ENCODE measurements around the gene SEC14L2. TPM values are rescaled to one million over a fixed set of nuclear protein-coding genes. Genes with fewer than 3 reads are reported as not detected.

The SEC14L2 gene
- total and polyA plus RNA-seq, 7 donors = 2.4 to 12.1 (median 5.5) TPM

DNA sequence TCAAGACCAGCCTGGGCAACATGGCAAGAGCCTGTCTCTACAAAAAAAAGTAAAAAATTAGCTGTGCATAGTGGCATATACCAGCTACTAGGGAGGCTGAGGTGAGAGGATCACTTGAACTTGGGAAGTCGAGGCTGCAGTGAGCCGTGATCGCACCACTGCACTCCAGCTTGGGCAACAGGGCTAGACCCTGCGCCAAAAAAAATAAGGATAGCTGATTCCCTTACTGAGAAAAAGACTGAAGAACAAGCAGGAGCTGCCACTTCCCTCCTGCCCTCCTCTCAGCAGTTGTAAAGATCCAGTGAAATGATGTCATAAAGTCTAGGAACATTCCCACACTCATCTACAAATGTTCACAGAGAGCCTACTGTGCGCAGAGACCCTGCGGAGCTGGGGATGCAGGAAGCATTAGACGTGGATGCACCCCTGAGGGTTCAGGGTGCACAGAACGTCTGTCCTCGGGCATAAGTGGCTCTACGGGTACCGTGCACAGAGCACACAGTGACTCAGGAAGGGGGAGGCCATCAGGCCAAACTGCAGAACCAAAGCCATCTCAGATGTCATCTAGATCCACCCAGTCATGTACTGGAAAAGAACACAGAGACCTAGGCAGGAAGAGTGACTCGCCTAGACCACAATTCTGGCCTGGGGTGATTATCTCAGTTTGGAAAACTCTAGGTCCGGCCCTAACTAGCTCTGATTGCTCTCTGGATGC is 11.7 kb downstream of the SEC14L2 start:
- no peaks in the 10 kb centered on the region for H3K27me3 ChIP-seq
- H3K27ac ChIP-seq = no peak overlapping the region
- H3K4me3 ChIP-seq = no peak overlapping the region
- no peaks in the 10 kb centered on the region for H3K4me1 ChIP-seq
- peaks cover 0 to 63% (median 9%) of the 10 kb centered on the region in 4 donors for H3K36me3 ChIP-seq
- no peak for TF ChIP-seq POLR2AphosphoS5 (IDR thresholded peaks at IDR 0.05)
- TF ChIP-seq, protein P1, sequence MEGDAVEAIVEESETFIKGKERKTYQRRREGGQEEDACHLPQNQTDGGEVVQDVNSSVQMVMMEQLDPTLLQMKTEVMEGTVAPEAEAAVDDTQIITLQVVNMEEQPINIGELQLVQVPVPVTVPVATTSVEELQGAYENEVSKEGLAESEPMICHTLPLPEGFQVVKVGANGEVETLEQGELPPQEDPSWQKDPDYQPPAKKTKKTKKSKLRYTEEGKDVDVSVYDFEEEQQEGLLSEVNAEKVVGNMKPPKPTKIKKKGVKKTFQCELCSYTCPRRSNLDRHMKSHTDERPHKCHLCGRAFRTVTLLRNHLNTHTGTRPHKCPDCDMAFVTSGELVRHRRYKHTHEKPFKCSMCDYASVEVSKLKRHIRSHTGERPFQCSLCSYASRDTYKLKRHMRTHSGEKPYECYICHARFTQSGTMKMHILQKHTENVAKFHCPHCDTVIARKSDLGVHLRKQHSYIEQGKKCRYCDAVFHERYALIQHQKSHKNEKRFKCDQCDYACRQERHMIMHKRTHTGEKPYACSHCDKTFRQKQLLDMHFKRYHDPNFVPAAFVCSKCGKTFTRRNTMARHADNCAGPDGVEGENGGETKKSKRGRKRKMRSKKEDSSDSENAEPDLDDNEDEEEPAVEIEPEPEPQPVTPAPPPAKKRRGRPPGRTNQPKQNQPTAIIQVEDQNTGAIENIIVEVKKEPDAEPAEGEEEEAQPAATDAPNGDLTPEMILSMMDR (IDR thresholded peaks at IDR 0.05) = no peak
- no peak for TF ChIP-seq EP300 (IDR thresholded peaks at IDR 0.05)
- TF ChIP-seq POLR2A (IDR thresholded peaks at IDR 0.05) = no peak
- no peak for DNase-seq
- intact Hi-C loops (cut with DNase I) = no loop called here
- no peaks in the 10 kb centered on the region for H3K9me3 ChIP-seq
- 86 to 92% methylated on average over 13 of the region's 13 CpGs for WGBS, 2 donors

DNA sequence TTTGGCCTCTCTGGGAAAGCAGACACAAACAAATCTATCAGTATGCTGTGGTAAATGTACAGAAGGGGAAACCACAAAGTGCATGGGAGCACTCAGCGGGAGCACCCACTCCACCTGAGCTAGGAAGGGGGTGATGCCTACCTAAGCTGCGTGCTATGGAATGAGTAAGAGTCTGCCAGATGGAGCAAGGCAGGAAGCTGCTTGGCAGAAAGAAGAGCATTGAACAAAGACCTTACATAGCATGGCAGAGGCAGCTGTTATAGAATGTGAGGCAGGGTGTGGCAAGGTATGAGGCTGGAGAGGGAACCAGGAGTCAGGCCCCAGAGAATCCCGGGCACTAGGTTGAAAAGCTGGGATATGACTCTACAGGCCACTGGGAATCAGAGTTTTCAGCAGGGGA is 15.0 kb downstream of the SEC14L2 start:
- 47 to 76% methylated on average over 3 of the region's 3 CpGs for WGBS, 2 donors
- no peak for DNase-seq

DNA sequence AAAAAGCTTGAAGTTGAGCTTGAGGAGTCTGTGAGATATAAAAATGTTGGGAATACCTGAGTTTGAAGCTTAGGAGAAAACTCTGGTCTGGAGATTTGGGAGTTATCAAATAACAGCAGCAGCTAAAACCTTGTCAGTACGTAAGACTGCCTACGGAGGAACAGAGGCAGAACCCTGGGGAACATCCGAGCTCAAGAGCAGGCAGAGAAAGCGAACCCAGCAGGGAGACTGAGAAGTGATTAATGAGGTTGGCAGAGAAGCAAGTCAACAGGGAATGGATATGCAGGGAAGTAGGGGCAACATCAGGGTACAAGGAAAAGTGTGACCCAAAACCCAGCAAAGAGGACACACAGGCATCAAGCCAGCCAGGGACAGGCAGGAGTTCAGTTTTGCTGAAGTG is 16.2 kb downstream of the SEC14L2 start:
- no peaks in the 10 kb centered on the region for H3K9me3 ChIP-seq
- intact Hi-C loops (cut with DNase I) = no loop called here
- no peak overlapping the region for H3K4me3 ChIP-seq
- H3K27me3 ChIP-seq = no peaks in the 10 kb centered on the region
- no peak overlapping the region for H3K27ac ChIP-seq
- no peaks in the 10 kb centered on the region for H3K4me1 ChIP-seq
- H3K36me3 ChIP-seq = peaks cover 2 to 84% (median 23%) of the 10 kb centered on the region in 4 donors
- TF ChIP-seq POLR2AphosphoS5 (IDR thresholded peaks at IDR 0.05) (no peak), EP300 (IDR thresholded peaks at IDR 0.05) (no peak), POLR2A (IDR thresholded peaks at IDR 0.05) (no peak)
- TF ChIP-seq, protein P1 (IDR thresholded peaks at IDR 0.05) = no peak
- no peak for DNase-seq
- 93 to 95% methylated on average over 4 of the region's 4 CpGs for WGBS, 2 donors

More for the DNA sequence above, 15.0 kb downstream of the SEC14L2 start:
- H3K4me1 ChIP-seq = no peaks in the 10 kb centered on the region
- peaks cover 0 to 84% (median 20%) of the 10 kb centered on the region in 4 donors for H3K36me3 ChIP-seq
- H3K9me3 ChIP-seq = no peaks in the 10 kb centered on the region
- intact Hi-C loops (cut with DNase I) = no loop called here
- H3K27me3 ChIP-seq = no peaks in the 10 kb centered on the region
- TF ChIP-seq, protein P1 (IDR thresholded peaks at IDR 0.05) = no peak
- TF ChIP-seq POLR2AphosphoS5 (IDR thresholded peaks at IDR 0.05) (no peak), EP300 (IDR thresholded peaks at IDR 0.05) (no peak), POLR2A (IDR thresholded peaks at IDR 0.05) (no peak)
- no peak overlapping the region for H3K4me3 ChIP-seq
- no peak overlapping the region for H3K27ac ChIP-seq

DNA sequence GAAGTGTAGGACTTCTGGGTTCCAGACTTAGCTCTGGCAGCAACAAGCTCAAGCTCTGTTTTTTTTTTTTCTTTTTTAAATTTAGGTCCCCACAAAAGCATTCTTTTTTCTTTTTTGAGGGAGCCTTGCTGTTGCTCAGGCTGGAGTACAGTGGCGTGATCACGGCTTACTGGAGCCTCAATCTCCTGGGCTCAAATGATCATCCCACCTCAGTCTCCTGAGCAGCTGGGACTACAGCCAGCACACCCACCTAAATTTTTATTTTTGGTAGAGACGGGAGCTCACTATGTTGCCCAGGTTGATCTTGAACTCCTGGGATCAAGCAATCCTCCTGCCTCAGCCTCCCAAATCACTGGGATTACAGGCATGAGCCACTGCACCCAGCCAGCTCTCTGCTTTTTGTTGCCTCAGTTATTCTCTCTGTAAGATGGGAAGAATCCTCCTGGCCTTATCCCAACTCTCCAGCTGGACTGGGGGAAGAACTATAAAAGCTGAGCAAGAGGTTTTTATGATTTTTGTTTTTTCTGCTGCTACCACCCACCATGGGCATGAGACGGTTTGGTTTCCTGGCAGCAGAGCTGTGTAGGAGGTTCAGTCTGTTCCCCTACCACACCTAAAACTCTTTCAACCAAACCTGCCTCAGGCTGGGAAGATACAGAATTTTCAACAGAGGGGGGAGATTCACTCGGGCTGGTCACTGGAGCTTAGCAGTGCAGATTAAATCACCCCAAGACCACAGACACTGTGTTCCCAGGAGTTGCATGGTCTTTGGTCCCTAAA is 17.1 kb downstream of the SEC14L2 start:
- no peak overlapping the region for H3K27ac ChIP-seq
- no peak for DNase-seq
- H3K4me1 ChIP-seq = no peaks in the 10 kb centered on the region

DNA sequence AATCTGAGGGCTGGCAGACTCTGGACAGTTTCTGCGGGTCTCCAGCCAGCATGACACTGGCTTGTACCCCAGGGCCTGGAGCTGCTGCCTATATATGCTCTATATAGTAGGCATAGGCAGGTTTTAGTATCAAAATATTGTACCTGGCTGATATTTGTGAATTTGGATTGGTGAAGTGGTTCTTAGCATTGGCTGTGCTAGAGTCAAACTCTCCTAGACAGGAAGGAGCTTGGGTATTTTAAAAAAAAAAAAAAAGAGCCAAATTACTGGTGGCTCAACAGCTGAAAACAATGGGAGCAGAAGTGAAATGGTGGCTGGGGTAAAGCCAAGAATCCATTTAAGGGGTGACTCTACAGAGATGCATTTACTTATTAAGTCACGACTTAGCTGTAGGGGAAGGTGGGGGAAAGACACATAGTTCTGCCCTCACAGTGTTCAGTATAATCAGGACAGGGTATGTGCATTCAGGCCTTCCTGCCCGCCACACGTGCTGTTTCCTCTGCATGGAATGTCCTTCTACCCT is 17.8 kb downstream of the SEC14L2 start:
- peaks cover 7 to 85% (median 28%) of the 10 kb centered on the region in 4 donors for H3K36me3 ChIP-seq
- WGBS, 2 donors = 86 to 93% methylated on average over 4 of the region's 4 CpGs
- TF ChIP-seq, protein P1 (IDR thresholded peaks at IDR 0.05) = no peak
- TF ChIP-seq EP300 (IDR thresholded peaks at IDR 0.05) = no peak
- TF ChIP-seq POLR2A (IDR thresholded peaks at IDR 0.05) = no peak
- no peak for TF ChIP-seq POLR2AphosphoS5 (IDR thresholded peaks at IDR 0.05)
- no peaks in the 10 kb centered on the region for H3K9me3 ChIP-seq
- H3K27me3 ChIP-seq = no peaks in the 10 kb centered on the region
- intact Hi-C loops (cut with DNase I) = no loop called here
- no peak for DNase-seq
- no peak overlapping the region for H3K27ac ChIP-seq
- no peak overlapping the region for H3K4me3 ChIP-seq
- no peaks in the 10 kb centered on the region for H3K4me1 ChIP-seq

More for the DNA sequence above, 17.1 kb downstream of the SEC14L2 start:
- no peaks in the 10 kb centered on the region for H3K27me3 ChIP-seq
- H3K4me3 ChIP-seq = no peak overlapping the region
- 86 to 91% methylated on average over 5 of the region's 5 CpGs for WGBS, 2 donors
- no peak for TF ChIP-seq POLR2A (IDR thresholded peaks at IDR 0.05)
- TF ChIP-seq EP300 (IDR thresholded peaks at IDR 0.05) = no peak
- H3K36me3 ChIP-seq = peaks cover 7 to 84% (median 28%) of the 10 kb centered on the region in 4 donors
- H3K9me3 ChIP-seq = no peaks in the 10 kb centered on the region
- intact Hi-C loops (cut with DNase I) = no loop called here

Data from sigmoid colon (tissue), 7 donors.